OCI-LY1 (cell line): ENCODE measurements around the gene ASB16.

ENCODE experiments used
- H2AFZ ChIP-seq: fragments of 200-600 bp; sonication (generic), shearing (Covaris generic); 2 replicates; pipeline ENCODE4 v1.6.0; 2014; ENCODE audit warnings: antibody characterized with exemption, mild to moderate bottlenecking, low read length
- H3F3A ChIP-seq: fragments of 200-600 bp; sonication (generic), shearing (Covaris generic); 2 replicates; pipeline ENCODE4 v1.6.0; 2014; ENCODE audit warnings: mild to moderate bottlenecking, antibody characterized with exemption, low read length, moderate library complexity; ENCODE audit not compliant: insufficient read depth
- H3K27ac ChIP-seq: fragments of 200-600 bp; sonication (generic); 2 replicates; pipeline ENCODE4 v1.5.1; 2014; ENCODE audit warnings: low read length, mixed run types, mild to moderate bottlenecking, low read depth; ENCODE audit not compliant: poor library complexity, severe bottlenecking
- H3K27me3 ChIP-seq: fragments of 200-600 bp; sonication (generic); 2 replicates; pipeline ENCODE4 v1.6.0; 2014; ENCODE audit warnings: antibody characterized with exemption, mild to moderate bottlenecking, low read length, moderate library complexity; ENCODE audit not compliant: insufficient read depth
- H3K36me3 ChIP-seq: fragments of 200-600 bp; sonication (generic); 2 replicates; pipeline ENCODE4 v1.6.1; 2014; ENCODE audit warnings: mild to moderate bottlenecking, antibody characterized with exemption, low read length, moderate library complexity, mixed read lengths; ENCODE audit not compliant: insufficient read depth
- H3K4me1 ChIP-seq: fragments of 200-600 bp; sonication (generic); 2 replicates; pipeline ENCODE4 v1.5.1; 2014; ENCODE audit warnings: mild to moderate bottlenecking, low read length, moderate library complexity; ENCODE audit not compliant: insufficient read depth, severe bottlenecking
- H3K4me2 ChIP-seq: fragments of 200-600 bp; sonication (generic), shearing (Covaris generic); 2 replicates; pipeline ENCODE4 v1.6.1; 2014; ENCODE audit warnings: low read length
- H3K4me3 ChIP-seq: fragments of 200-600 bp; sonication (generic); 2 replicates; pipeline ENCODE4 v1.5.1; 2014; ENCODE audit warnings: low read length, low read depth, mild to moderate bottlenecking, mixed read lengths; ENCODE audit not compliant: poor library complexity, severe bottlenecking
- H3K79me2 ChIP-seq: fragments of 200-600 bp; shearing (Covaris generic); 2 replicates; pipeline ENCODE4 v1.6.1; 2016; ENCODE audit warnings: mixed run types, low read length, mixed read lengths; ENCODE audit not compliant: insufficient read depth
- H3K9ac ChIP-seq: fragments of 200-600 bp; sonication (generic), shearing (Covaris generic); 2 replicates; pipeline ENCODE4 v1.6.1; 2014; ENCODE audit warnings: mild to moderate bottlenecking, low read length, mixed read lengths
- H3K9me2 ChIP-seq: fragments of 200-600 bp; sonication (generic), shearing (Covaris generic); 2 replicates; pipeline ENCODE4 v1.6.1; 2014; ENCODE audit warnings: low read depth, mild to moderate bottlenecking, low read length, mixed read lengths
- H3K9me3 ChIP-seq: fragments of 200-600 bp; shearing (Covaris generic); 2 replicates; pipeline ENCODE4 v1.6.1; 2014; ENCODE audit warnings: low read length, mixed read lengths
- H4K20me1 ChIP-seq: fragments of 200-600 bp; sonication (generic), shearing (Covaris generic); 2 replicates; pipeline ENCODE4 v1.6.0; 2016; ENCODE audit warnings: mild to moderate bottlenecking, low read length; ENCODE audit not compliant: insufficient read depth
- CTCF ChIP-seq: fragments of 200-600 bp; sonication (generic), shearing (Covaris generic); IDR thresholded peaks from 2 replicates; pipeline ENCODE4 v1.5.1; 2017; ENCODE audit warnings: mild to moderate bottlenecking, antibody characterized with exemption, low read length, moderate library complexity, mixed read lengths
- EZH2 ChIP-seq: fragments of 200-600 bp; sonication (generic), shearing (Covaris generic); IDR thresholded peaks from 2 replicates; pipeline ENCODE4 v1.8.0; 2017; ENCODE audit warnings: borderline replicate concordance, mixed run types, mild to moderate bottlenecking, antibody characterized with exemption, low read length, moderate library complexity, mixed read lengths

ASB16 gene

GRCh38 chr17:44198721-44199552, 28.4 kb downstream of the ASB16 start:
- H3K27me3 ChIP-seq, result no peaks in the 10 kb centered on the region
- H3K9me2 ChIP-seq, result no peaks in the 10 kb centered on the region
- no peak overlapping the region for H2AFZ ChIP-seq

GRCh38 chr17:44199553-44200477, 29.3 kb downstream of the ASB16 start, which contains the start of gene ATXN7L3:
ATXN7L3 (minus strand) TSS chr17:44199884; CDS start chr17:44198070, 1,814 bp downstream.
- peaks cover 22% of the 10 kb centered on the region; the same call in 1 of the 2 replicates for H3K36me3 ChIP-seq
- H3F3A ChIP-seq, result no peaks in the 10 kb centered on the region
- H3K27me3 ChIP-seq, result no peaks in the 10 kb centered on the region
- H4K20me1 ChIP-seq, result no peaks in the 10 kb centered on the region
- peak within 1 kb of the TSS; percentile 94 for H3K4me2 ChIP-seq
- H2AFZ ChIP-seq, result no peak within 1 kb of the TSS
- H3K9me2 ChIP-seq, result no peaks in the 10 kb centered on the region
- no peak for TF ChIP-seq CTCF
- no peak for TF ChIP-seq EZH2
- no peaks in the 10 kb centered on the region for H3K9me3 ChIP-seq
- H3K4me3 ChIP-seq, result peak within 1 kb of the TSS; percentile 79
- H3K27ac ChIP-seq, result peak within 1 kb of the TSS; percentile 74
- H3K79me2 ChIP-seq, result no peaks in the 10 kb centered on the region
- peak within 1 kb of the TSS; percentile 96 for H3K9ac ChIP-seq
- H3K4me1 ChIP-seq, result peaks cover 29% of the 10 kb centered on the region

More at GRCh38 chr17:44198721-44199552, 28.4 kb downstream of the ASB16 start:
- H3K9ac ChIP-seq, result peak overlapping the region; percentile 96
- H3K79me2 ChIP-seq, result no peaks in the 10 kb centered on the region
- TF ChIP-seq CTCF, result no peak
- TF ChIP-seq EZH2, result no peak
- peaks cover 31% of the 10 kb centered on the region for H3K36me3 ChIP-seq
- no peaks in the 10 kb centered on the region for H4K20me1 ChIP-seq
- peak overlapping the region; percentile 73 for H3K27ac ChIP-seq
- H3F3A ChIP-seq, result no peaks in the 10 kb centered on the region
- H3K4me1 ChIP-seq, result peaks cover 28% of the 10 kb centered on the region
- H3K9me3 ChIP-seq, result no peaks in the 10 kb centered on the region
- peak overlapping the region; percentile 90 for H3K4me2 ChIP-seq
- peak overlapping the region; percentile 79 for H3K4me3 ChIP-seq

DNA sequence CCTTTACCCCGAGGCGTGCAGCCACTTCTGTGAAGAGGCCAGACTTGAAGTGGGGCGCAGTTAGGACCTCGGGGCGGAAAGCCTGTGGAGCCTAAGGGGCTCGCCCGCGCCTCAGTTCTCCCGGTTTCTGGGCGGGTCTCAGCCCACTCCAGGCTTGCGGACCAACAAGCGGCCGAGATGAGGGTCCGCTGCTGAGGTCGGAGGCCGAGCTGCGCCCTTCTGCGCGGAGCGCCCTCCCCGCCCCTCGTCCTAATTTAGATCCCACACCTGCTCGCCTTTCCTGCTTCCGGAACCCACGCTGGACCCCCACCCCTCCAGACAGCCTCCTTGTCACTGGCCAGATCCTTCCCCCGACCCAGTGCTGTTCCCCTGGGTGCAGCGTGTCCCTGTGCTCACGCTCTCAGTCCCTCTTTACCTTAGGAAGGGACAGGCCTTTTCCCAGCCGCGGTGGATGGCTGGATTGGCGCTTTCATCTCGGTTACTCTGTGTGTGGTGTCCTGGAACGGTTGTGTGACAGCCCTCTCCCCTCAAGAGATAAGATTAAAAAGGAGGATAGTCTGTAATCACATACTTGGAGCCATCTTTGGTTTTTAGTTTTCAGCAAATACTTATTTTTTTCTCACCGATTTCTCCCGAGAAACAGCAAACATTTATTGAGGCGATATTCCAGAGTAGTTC, 30.1 kb downstream of the ASB16 start:
- no peaks in the 10 kb centered on the region for H3K9me3 ChIP-seq
- H3K9me2 ChIP-seq, result no peaks in the 10 kb centered on the region
- no peaks in the 10 kb centered on the region for H3K79me2 ChIP-seq
- H3K4me2 ChIP-seq, result peak overlapping the region; percentile 94
- H2AFZ ChIP-seq, result no peak overlapping the region
- H3K27me3 ChIP-seq, result no peaks in the 10 kb centered on the region
- H3K36me3 ChIP-seq, result peaks cover 14% of the 10 kb centered on the region; the same call in 1 of the 2 replicates
- H3K27ac ChIP-seq, result peak overlapping the region; percentile 74
- no peaks in the 10 kb centered on the region; the same call in 1 of the 2 replicates for H3F3A ChIP-seq
- peak overlapping the region; percentile 92 for H3K9ac ChIP-seq
- no peaks in the 10 kb centered on the region for H4K20me1 ChIP-seq
- H3K4me3 ChIP-seq, result peak overlapping the region; percentile 78
- H3K4me1 ChIP-seq, result peaks cover 29% of the 10 kb centered on the region
- no peak for TF ChIP-seq EZH2
- no peak for TF ChIP-seq CTCF
